ENCODE measurements around the gene PKD1.

Gene PKD1

DNA sequence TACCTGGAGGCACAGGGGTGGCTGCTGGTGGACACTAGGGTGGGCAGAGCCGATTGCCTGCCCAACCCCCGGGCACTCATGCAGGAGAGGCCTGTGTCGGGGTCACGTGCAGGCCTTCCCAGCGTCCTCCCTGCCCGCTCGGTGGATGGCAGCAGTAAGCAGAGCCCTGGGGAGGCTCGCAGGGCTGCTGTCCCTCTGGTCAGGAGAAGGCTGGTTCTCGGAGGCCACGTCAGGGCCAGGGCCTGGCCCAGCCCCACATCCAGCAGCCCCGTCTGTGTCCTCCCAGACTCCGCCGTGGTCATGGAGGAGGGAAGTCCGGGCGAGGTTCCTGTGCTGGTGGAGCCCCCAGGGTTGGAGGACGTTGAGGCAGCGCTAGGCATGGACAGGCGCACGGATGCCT, 52.3 kb downstream of the PKD1 start:
- H3K9me3 ChIP-seq (ENCODE audit: control insufficient read depth, low read length), result no peaks in the 10 kb centered on the region
- H3K27ac ChIP-seq (ENCODE audit: insufficient read depth, low read depth, low read length, poor library complexity, severe bottlenecking), result no peak overlapping the region
- H3K36me3 ChIP-seq (ENCODE audit: control insufficient read depth, insufficient read depth, low read length), result peaks cover 19% of the 10 kb centered on the region
- H3K27me3 ChIP-seq (ENCODE audit: control insufficient read depth, insufficient read depth, low read length, poor library complexity, severe bottlenecking), result no peaks in the 10 kb centered on the region
- 95% methylated on average over 19 of the region's 19 CpGs for WGBS, 2 experiments
- no peaks in the 10 kb centered on the region for H3K4me1 ChIP-seq (ENCODE audit: control insufficient read depth, insufficient read depth, low read length)
- H3K4me3 ChIP-seq (ENCODE audit: insufficient read depth, low read depth, low read length), result no peak overlapping the region

DNA sequence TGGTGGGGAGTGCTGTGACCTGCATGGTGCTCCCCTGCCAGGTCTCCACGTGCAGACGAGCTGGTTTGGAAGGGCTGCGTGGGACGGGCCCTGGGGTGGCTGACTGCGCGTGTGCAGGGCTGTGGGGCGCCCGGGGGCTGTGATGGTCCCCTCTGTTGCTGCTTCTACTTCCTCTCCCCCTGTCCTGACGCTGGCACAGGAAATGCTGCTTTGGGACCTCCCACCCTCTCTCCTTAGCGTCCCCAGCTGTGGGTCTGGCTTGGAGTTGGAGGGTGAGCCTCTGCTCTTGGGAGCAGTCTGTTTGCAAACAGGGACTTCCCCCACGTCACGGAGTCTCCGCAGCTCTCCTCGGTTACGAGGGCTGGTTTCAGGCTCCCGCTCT, 52.7 kb downstream of the PKD1 start:
- Histone ChIP-seq H3K27me3 (ENCODE audit: control insufficient read depth, insufficient read depth, low read length, poor library complexity, severe bottlenecking) (no peaks in the 10 kb centered on the region), H3K27ac (ENCODE audit: insufficient read depth, low read depth, low read length, poor library complexity, severe bottlenecking) (no peak overlapping the region), H3K36me3 (ENCODE audit: control insufficient read depth, insufficient read depth, low read length) (peaks cover 19% of the 10 kb centered on the region), H3K9me3 (ENCODE audit: control insufficient read depth, low read length) (no peaks in the 10 kb centered on the region), H3K4me1 (ENCODE audit: control insufficient read depth, insufficient read depth, low read length) (no peaks in the 10 kb centered on the region), H3K4me3 (ENCODE audit: insufficient read depth, low read depth, low read length) (no peak overlapping the region)
- WGBS, 2 experiments, result 92 to 94% methylated on average over 16 of the region's 16 CpGs

DNA sequence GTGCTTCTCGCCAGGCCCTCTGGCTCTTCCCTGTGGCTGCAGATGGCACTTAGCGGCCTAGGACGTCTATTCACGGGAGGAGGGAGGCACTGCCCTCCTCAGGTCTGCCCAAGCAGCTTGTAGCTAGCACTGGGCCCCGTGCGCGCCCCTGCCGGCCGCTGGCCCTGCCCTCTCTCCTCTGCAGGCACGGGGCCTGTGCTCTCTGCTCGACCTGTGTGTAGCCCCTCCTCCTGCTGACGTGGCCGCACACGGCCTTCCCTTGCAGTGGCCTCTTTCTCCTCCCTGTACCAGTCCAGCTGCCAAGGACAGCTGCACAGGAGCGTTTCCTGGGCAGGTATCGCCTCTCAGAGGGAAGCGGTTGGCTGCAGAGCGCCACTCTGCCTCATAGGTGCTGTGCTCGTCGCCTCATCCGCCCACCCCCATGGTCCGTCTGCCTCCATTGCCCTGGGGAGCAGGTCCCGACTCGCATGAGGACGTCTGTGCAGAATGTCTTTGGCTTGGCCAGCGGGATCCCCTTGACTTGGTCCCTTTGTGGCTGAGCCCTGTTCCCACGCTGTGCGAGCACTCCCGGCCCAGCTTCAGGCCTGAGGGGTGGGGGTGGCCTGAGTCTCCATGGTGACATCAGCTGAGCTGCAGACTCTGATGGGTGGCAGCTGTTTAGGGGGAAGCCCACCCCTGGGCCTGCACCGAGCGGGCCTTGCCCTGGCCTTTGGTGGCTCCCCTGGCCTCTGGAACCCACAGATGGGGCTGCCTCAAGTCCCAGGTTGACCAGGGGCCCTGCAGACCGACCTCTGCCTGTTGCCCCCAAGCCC, 53.3 kb downstream of the PKD1 start:
- peaks cover 19% of the 10 kb centered on the region for H3K36me3 ChIP-seq (ENCODE audit: control insufficient read depth, insufficient read depth, low read length)
- H3K9me3 ChIP-seq (ENCODE audit: control insufficient read depth, low read length), result no peaks in the 10 kb centered on the region
- 92 to 93% methylated on average over 32 of the region's 32 CpGs for WGBS, 2 experiments
- no peaks in the 10 kb centered on the region for H3K27me3 ChIP-seq (ENCODE audit: control insufficient read depth, insufficient read depth, low read length, poor library complexity, severe bottlenecking)
- H3K4me3 ChIP-seq (ENCODE audit: insufficient read depth, low read depth, low read length), result no peak overlapping the region
- no peak overlapping the region for H3K27ac ChIP-seq (ENCODE audit: insufficient read depth, low read depth, low read length, poor library complexity, severe bottlenecking)
- H3K4me1 ChIP-seq (ENCODE audit: control insufficient read depth, insufficient read depth, low read length), result no peaks in the 10 kb centered on the region

DNA sequence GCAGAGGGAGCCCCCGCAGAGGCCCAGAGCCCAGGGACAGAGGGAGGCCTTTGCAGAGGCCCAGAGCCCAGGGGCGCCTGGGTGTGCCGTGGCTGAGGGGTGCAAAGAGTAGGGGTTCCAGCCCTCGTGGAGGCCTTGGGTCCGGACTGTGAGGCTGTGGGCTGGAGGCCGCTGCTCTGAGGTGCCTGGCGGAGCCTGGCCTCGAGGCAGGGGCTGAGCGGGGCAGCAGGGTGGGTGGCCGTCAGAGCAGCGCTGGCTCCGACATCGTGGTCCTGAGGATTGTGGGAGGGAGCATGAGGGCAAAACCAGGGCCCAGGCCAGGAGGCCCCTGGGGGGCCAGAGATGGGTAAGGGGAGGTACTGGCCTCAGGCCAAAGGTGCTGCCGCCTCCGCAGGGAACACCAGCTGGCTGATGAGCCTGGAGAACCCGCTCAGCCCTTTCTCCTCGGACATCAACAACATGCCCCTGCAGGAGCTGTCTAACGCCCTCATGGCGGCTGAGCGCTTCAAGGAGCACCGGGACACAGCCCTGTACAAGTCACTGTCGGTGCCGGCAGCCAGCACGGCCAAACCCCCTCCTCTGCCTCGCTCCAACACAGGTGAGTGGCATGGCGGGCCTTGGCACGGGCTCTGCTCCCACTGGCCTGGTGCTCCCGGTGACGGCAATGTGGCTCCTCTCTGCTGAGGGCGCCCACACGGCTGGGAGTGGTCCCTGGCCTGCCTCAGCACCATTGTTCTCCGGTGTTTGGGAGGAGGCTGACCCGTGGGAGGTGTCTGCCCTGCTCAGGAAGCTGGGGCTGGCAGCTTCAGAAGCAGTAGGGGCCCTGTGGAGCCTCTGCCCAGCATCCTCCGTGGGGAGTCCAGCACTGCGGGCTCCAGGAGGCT, 54.3 kb downstream of the PKD1 start:
- no peak overlapping the region for H3K27ac ChIP-seq (ENCODE audit: insufficient read depth, low read depth, low read length, poor library complexity, severe bottlenecking)
- no peaks in the 10 kb centered on the region for H3K27me3 ChIP-seq (ENCODE audit: control insufficient read depth, insufficient read depth, low read length, poor library complexity, severe bottlenecking)
- no peak overlapping the region for H3K4me3 ChIP-seq (ENCODE audit: insufficient read depth, low read depth, low read length)
- H3K9me3 ChIP-seq (ENCODE audit: control insufficient read depth, low read length), result no peaks in the 10 kb centered on the region
- 95% methylated on average over 35 of the region's 35 CpGs for WGBS, 2 experiments
- peaks cover 21% of the 10 kb centered on the region for H3K36me3 ChIP-seq (ENCODE audit: control insufficient read depth, insufficient read depth, low read length)
- no peaks in the 10 kb centered on the region for H3K4me1 ChIP-seq (ENCODE audit: control insufficient read depth, insufficient read depth, low read length)

DNA sequence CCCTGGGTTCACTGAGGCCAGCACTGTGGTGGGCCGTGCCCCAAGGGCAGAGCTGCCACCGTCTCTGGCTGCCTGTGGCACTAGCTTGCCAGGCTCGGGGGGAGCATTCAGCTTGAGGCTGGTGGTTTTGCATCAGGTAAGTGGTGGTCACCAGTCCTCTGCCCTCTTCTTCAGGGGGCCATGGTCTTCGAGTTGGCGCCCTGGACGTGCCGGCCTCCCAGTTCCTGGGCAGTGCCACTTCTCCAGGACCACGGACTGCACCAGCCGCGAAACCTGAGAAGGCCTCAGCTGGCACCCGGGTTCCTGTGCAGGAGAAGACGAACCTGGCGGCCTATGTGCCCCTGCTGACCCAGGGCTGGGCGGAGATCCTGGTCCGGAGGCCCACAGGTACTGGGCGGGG, 55.7 kb downstream of the PKD1 start:
- H3K27ac ChIP-seq (ENCODE audit: insufficient read depth, low read depth, low read length, poor library complexity, severe bottlenecking), result no peak overlapping the region
- H3K36me3 ChIP-seq (ENCODE audit: control insufficient read depth, insufficient read depth, low read length), result peaks cover 23% of the 10 kb centered on the region
- WGBS, 2 experiments, result 95 to 96% methylated on average over 16 of the region's 16 CpGs
- no peaks in the 10 kb centered on the region for H3K27me3 ChIP-seq (ENCODE audit: control insufficient read depth, insufficient read depth, low read length, poor library complexity, severe bottlenecking)
- no peaks in the 10 kb centered on the region for H3K4me1 ChIP-seq (ENCODE audit: control insufficient read depth, insufficient read depth, low read length)
- H3K4me3 ChIP-seq (ENCODE audit: insufficient read depth, low read depth, low read length), result no peak overlapping the region
- H3K9me3 ChIP-seq (ENCODE audit: control insufficient read depth, low read length), result no peaks in the 10 kb centered on the region

DNA sequence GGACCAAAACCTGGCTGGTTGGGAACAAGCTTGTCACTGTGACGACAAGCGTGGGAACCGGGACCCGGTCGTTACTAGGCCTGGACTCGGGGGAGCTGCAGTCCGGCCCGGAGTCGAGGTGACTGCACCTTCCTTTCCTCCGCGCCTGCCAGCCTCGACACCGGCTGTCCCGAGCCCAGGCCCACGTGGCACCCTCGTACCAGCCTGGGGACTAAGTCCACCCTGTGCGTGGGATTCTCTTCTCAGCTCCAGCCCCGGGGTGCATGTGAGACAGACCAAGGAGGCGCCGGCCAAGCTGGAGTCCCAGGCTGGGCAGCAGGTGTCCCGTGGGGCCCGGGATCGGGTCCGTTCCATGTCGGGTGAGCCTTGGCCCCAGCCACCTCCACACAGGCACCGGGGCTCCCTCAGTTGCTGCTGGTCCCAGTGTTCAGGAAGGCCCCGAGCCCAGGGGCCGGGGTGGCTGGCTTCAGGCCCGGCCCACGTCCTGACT, 56.3 kb downstream of the PKD1 start:
- no peak overlapping the region for H3K4me3 ChIP-seq (ENCODE audit: insufficient read depth, low read depth, low read length)
- H3K4me1 ChIP-seq (ENCODE audit: control insufficient read depth, insufficient read depth, low read length), result no peaks in the 10 kb centered on the region
- H3K9me3 ChIP-seq (ENCODE audit: control insufficient read depth, low read length), result no peaks in the 10 kb centered on the region
- H3K27ac ChIP-seq (ENCODE audit: insufficient read depth, low read depth, low read length, poor library complexity, severe bottlenecking), result no peak overlapping the region
- H3K27me3 ChIP-seq (ENCODE audit: control insufficient read depth, insufficient read depth, low read length, poor library complexity, severe bottlenecking), result no peaks in the 10 kb centered on the region
- H3K36me3 ChIP-seq (ENCODE audit: control insufficient read depth, insufficient read depth, low read length), result peaks cover 23% of the 10 kb centered on the region
- 96 to 97% methylated on average over 30 of the region's 30 CpGs for WGBS, 2 experiments

DNA sequence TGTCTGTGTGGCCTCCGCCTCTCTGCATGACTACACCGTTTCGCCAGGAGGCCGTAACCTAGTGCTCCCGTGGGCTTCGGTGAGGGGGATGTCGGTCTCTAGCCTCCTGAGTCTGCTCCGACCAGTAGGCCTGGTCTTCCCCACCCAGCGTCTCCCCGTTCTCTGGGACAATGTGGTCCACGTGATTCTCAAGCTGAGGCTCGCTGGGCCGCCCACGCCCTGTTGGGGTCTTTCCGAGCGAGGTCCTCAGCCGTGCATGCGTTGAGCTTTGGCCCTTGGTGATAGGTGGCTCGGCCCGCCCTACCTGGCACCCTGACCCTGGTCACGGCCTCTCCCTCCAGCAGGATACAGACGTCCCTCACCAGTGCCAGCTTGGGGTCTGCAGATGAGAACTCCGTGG, 57.0 kb downstream of the PKD1 start:
- Histone ChIP-seq H3K9me3 (ENCODE audit: control insufficient read depth, low read length) (no peaks in the 10 kb centered on the region), H3K36me3 (ENCODE audit: control insufficient read depth, insufficient read depth, low read length) (peaks cover 23% of the 10 kb centered on the region), H3K27me3 (ENCODE audit: control insufficient read depth, insufficient read depth, low read length, poor library complexity, severe bottlenecking) (no peaks in the 10 kb centered on the region), H3K4me3 (ENCODE audit: insufficient read depth, low read depth, low read length) (no peak overlapping the region), H3K4me1 (ENCODE audit: control insufficient read depth, insufficient read depth, low read length) (no peaks in the 10 kb centered on the region), H3K27ac (ENCODE audit: insufficient read depth, low read depth, low read length, poor library complexity, severe bottlenecking) (no peak overlapping the region)
- 95 to 96% methylated on average over 23 of the region's 23 CpGs for WGBS, 2 experiments

DNA sequence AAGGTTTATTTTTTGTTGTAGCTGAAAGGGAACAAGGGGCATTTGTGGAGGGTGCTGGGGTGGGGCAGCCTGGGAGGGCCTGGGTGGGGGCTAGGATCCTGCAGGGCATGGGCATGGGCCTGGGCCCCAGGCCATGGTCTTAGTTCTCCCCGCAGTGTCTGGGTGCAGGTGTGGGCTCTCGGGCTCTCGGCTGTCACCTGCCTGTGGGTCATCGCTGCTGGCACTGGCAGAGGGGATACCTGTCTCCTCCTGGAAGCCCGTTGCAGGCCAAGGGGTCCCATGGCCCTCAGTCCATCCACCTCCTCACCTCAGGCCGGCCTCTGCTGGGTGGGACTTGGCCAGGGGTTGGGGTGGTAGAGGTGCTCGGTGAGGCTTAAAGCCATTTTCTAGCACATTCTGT, 57.6 kb downstream of the PKD1 start:
- WGBS, 2 experiments, result 95 to 99% methylated on average over 7 of the region's 7 CpGs
- H3K36me3 ChIP-seq (ENCODE audit: control insufficient read depth, insufficient read depth, low read length), result peaks cover 24% of the 10 kb centered on the region
- no peaks in the 10 kb centered on the region for H3K9me3 ChIP-seq (ENCODE audit: control insufficient read depth, low read length)
- H3K27me3 ChIP-seq (ENCODE audit: control insufficient read depth, insufficient read depth, low read length, poor library complexity, severe bottlenecking), result no peaks in the 10 kb centered on the region
- no peak overlapping the region for H3K4me3 ChIP-seq (ENCODE audit: insufficient read depth, low read depth, low read length)
- H3K4me1 ChIP-seq (ENCODE audit: control insufficient read depth, insufficient read depth, low read length), result no peaks in the 10 kb centered on the region
- no peak overlapping the region for H3K27ac ChIP-seq (ENCODE audit: insufficient read depth, low read depth, low read length, poor library complexity, severe bottlenecking)

DNA sequence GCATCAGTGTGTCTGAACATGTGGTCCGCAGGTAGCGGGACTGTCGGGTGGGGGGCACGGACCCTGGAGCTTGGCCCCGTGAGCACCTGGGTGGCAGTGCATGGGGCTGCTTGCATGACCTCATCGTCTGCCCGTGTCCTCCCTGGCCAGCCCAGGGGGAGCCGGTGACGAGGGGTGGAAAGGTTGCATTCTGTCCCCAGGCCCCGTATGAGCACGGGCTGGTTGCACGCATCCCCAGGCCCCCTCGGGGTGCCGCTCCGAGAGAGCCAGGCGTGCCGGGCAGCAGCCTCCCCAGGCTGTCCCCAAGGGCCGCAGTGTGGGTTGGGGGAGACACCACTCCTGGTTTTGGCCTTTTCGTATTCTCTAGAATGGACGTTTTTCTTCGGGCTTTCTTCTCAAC, 58.0 kb downstream of the PKD1 start:
- Histone ChIP-seq H3K36me3 (ENCODE audit: control insufficient read depth, insufficient read depth, low read length) (peaks cover 28% of the 10 kb centered on the region), H3K4me1 (ENCODE audit: control insufficient read depth, insufficient read depth, low read length) (no peaks in the 10 kb centered on the region), H3K27ac (ENCODE audit: insufficient read depth, low read depth, low read length, poor library complexity, severe bottlenecking) (no peak overlapping the region), H3K9me3 (ENCODE audit: control insufficient read depth, low read length) (no peaks in the 10 kb centered on the region), H3K27me3 (ENCODE audit: control insufficient read depth, insufficient read depth, low read length, poor library complexity, severe bottlenecking) (no peaks in the 10 kb centered on the region), H3K4me3 (ENCODE audit: insufficient read depth, low read depth, low read length) (no peak overlapping the region)
- WGBS, 2 experiments, result 94 to 97% methylated on average over 21 of the region's 21 CpGs

DNA sequence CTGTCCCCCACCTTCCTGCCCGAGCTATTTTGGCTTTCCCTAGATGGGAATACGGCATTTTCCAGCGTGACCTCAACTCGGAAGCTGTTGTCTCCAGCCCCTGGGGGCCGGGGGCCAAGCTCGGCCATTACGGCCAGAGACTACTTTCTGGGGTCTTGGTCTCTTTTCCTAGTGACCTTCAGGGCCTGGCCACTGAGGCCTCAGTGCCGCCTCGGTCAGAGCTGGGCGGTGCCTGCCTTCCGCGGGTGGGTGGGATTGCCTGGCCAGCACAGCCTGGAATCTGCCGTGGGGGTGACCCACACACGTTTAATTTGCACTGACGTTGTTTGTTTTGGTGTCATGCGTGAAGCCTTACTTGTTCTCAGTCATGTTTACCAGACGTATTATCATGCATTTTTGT, 58.7 kb downstream of the PKD1 start:
- H3K36me3 ChIP-seq (ENCODE audit: control insufficient read depth, insufficient read depth, low read length), result peaks cover 28% of the 10 kb centered on the region
- H3K9me3 ChIP-seq (ENCODE audit: control insufficient read depth, low read length), result no peaks in the 10 kb centered on the region
- 94 to 95% methylated on average over 17 of the region's 17 CpGs for WGBS, 2 experiments
- H3K27ac ChIP-seq (ENCODE audit: insufficient read depth, low read depth, low read length, poor library complexity, severe bottlenecking), result no peak overlapping the region
- no peaks in the 10 kb centered on the region for H3K27me3 ChIP-seq (ENCODE audit: control insufficient read depth, insufficient read depth, low read length, poor library complexity, severe bottlenecking)
- no peaks in the 10 kb centered on the region for H3K4me1 ChIP-seq (ENCODE audit: control insufficient read depth, insufficient read depth, low read length)
- no peak overlapping the region for H3K4me3 ChIP-seq (ENCODE audit: insufficient read depth, low read depth, low read length)

Data from ectodermal cell (in vitro differentiated cells).